B cell (primary cell): ENCODE measurements around the gene KLHL30. TPM values are rescaled to one million over a fixed set of nuclear protein-coding genes. Genes with fewer than 3 reads are reported as not detected.

Source experiments
- ATAC-seq: fragments of 200-7000 bp; cut with Tn5 transposase; one replicate; pipeline ENCODE4 v1.10.0; 2021; ENCODE audit warnings: low read depth, mild to moderate bottlenecking, moderate number of reproducible peaks, moderate library complexity
- CTCF ChIA-PET: fragments of 350-600 bp; sonication (Branson Sonifier 250); formaldehyde crosslinking; loops from one replicate; lab custom pipeline; 2021; ENCODE audit warnings: antibody characterized with exemption, inconsistent platforms; lab: Charles Lee
- POLR2A ChIA-PET: fragments of 350-600 bp; sonication (Branson Sonifier 250); formaldehyde crosslinking; loops from one replicate; lab custom pipeline; 2021; ENCODE audit warnings: antibody characterized with exemption; lab: Charles Lee
- DNase-seq: peaks from one replicate; pipeline ENCODE4 v3.0.0; 2013
- H2AFZ ChIP-seq: 2 replicates; pipeline ENCODE4 v1.6.1; 2012; ENCODE audit warnings: mild to moderate bottlenecking, low read depth, low read length; ENCODE audit not compliant: insufficient read depth, poor library complexity, severe bottlenecking
- H3K27ac ChIP-seq, 2 donors: 1 replicate in 1 of 2; 2 replicates in 1 of 2; pipeline ENCODE4 v1.5.1; 2012 to 2013; ENCODE audit warnings: low read length in 2 of 2, mild to moderate bottlenecking in 2 of 2, moderate library complexity in 1 of 2
- H3K27me3 ChIP-seq, 4 experiments: fragments of 200-600 bp in 1 of 4; sonication (generic) in 1 of 4; replicated peaks in 1 of 4; 1 replicate in 2 of 4; 2 replicates in 2 of 4; pipeline versions ENCODE4 v1.6.1 to v1.7.0; 2013 to 2016; ENCODE audit warnings: low read length in 3 of 4, mild to moderate bottlenecking in 2 of 4, mixed read lengths in 1 of 4, moderate library complexity in 1 of 4; ENCODE audit not compliant: insufficient read depth in 4 of 4, control insufficient read depth in 3 of 4; ENCODE audit errors: control extremely low read depth in 1 of 4
- H3K36me3 ChIP-seq, 2 experiments: replicated peaks in 1 of 2; 1 replicate in 1 of 2; 2 replicates in 1 of 2; pipeline versions ENCODE4 v1.6.1 to v1.7.1; 2013; ENCODE audit warnings: low read length in 1 of 2; ENCODE audit not compliant: insufficient read depth in 2 of 2, control insufficient read depth in 1 of 2; ENCODE audit errors: control extremely low read depth in 1 of 2, extremely low read depth in 1 of 2
- H3K4me1 ChIP-seq, 2 donors: fragments of 200-600 bp in 1 of 2; sonication (generic) in 1 of 2; 1 replicate in 1 of 2; 2 replicates in 1 of 2; pipeline versions ENCODE4 v1.5.1 to v1.6.1; 2013 to 2017; ENCODE audit warnings: low read length in 2 of 2; ENCODE audit not compliant: control insufficient read depth in 2 of 2, insufficient read depth in 2 of 2
- H3K4me2 ChIP-seq: replicated peaks from 2 replicates; pipeline ENCODE3; 2012; ENCODE audit warnings: mild to moderate bottlenecking, low read depth, low read length; ENCODE audit not compliant: poor library complexity, severe bottlenecking
- H3K4me3 ChIP-seq, 5 experiments: fragments of 200-600 bp in 1 of 5; sonication (generic) in 1 of 5; 1 replicate in 3 of 5; 2 replicates in 2 of 5; pipeline versions ENCODE4 v1.5.1 to v1.7.0; 2011 to 2016; ENCODE audit warnings: low read length in 4 of 5, mild to moderate bottlenecking in 4 of 5, low read depth in 2 of 5, control low read depth in 1 of 5, moderate library complexity in 1 of 5; ENCODE audit not compliant: insufficient read depth in 1 of 5; ENCODE audit errors: control extremely low read depth in 1 of 5, extremely low read depth in 1 of 5
- H3K79me2 ChIP-seq: fragments of 200-600 bp; sonication (generic); one replicate; pipeline ENCODE4 v1.6.0; 2016; ENCODE audit warnings: low read length; ENCODE audit not compliant: control insufficient read depth, insufficient read depth
- H3K9ac ChIP-seq: fragments of 200-600 bp; sonication (generic); 2 replicates; pipeline ENCODE4 v1.6.1; 2017; ENCODE audit warnings: mild to moderate bottlenecking, low read length, moderate library complexity
- H3K9me3 ChIP-seq, 3 donors: one replicate each; pipeline versions ENCODE4 v1.6.1 to v1.7.1; 2013; ENCODE audit warnings: low read length in 2 of 3; ENCODE audit not compliant: control insufficient read depth in 2 of 3, insufficient read depth in 1 of 3; ENCODE audit errors: control extremely low read depth in 1 of 3
- H4K20me1 ChIP-seq: 2 replicates; pipeline ENCODE4 v1.6.0; 2012; ENCODE audit warnings: mild to moderate bottlenecking, low read length; ENCODE audit not compliant: insufficient read depth, control insufficient read depth, poor library complexity, severe bottlenecking
- H3K27ac Mint-ChIP-seq: one replicate; pipeline ENCODE4 v1.8.0; 2021; ENCODE audit warnings: mixed read lengths
- H3K27me3 Mint-ChIP-seq: one replicate; pipeline ENCODE4 v1.8.0; 2021; ENCODE audit warnings: mixed read lengths
- H3K4me1 Mint-ChIP-seq: one replicate; pipeline ENCODE4 v1.8.0; 2021; ENCODE audit warnings: mixed read lengths
- H3K4me3 Mint-ChIP-seq: one replicate; pipeline ENCODE4 v1.8.0; 2021; ENCODE audit warnings: mixed read lengths
- H3K9me3 Mint-ChIP-seq: one replicate; pipeline ENCODE4 v1.8.0; 2022; ENCODE audit warnings: mixed read lengths; ENCODE audit not compliant: insufficient read depth
- EZH2 ChIP-seq: IDR thresholded peaks from 2 replicates; pipeline ENCODE4 v1.6.1; 2012; ENCODE audit warnings: borderline replicate concordance, low read depth, mild to moderate bottlenecking, moderate library complexity, low read length; ENCODE audit not compliant: insufficient read depth, poor library complexity, severe bottlenecking
- WGBS: methylation state at CpG from one replicate; pipeline ENCODE4 v1.1.5; 2013; ENCODE audit warnings: missing lambda C conversion rate; ENCODE audit not compliant: insufficient coverage; 5-methylcytosine and 5-hydroxymethylcytosine counted together
- intact Hi-C: fragments of 100-400 bp; cut with micrococcal nuclease; formaldehyde crosslinking; loops from one replicate; pipeline ENCODE4 v1.10.0; 2022
- polyA plus RNA-seq: library from polyadenylated mRNA; depleted of rRNA; stranded (reverse); fragments of >200 nt; gene quantifications from 2 replicates; pipeline ENCODE4 v1.2.3, GENCODE V29; 2012
- total RNA-seq, 2 donors: library from RNA; stranded (reverse); fragments of 120-200 nt in 1 of 2; gene quantifications; 1 replicate in 1 of 2; 2 replicates in 1 of 2; pipeline versions ENCODE4 v1.2.3 to v1.2.4, GENCODE V29; 2013 to 2022
- TF ChIP-seq, protein P1 (sequence below): fragments of 200-600 bp; IDR thresholded peaks from one replicate; pipeline ENCODE4 v1.8.0; 2022; ENCODE audit warnings: antibody characterized with exemption, mild to moderate bottlenecking

The KLHL30 gene
- total and polyA plus RNA-seq, 2 donors (not counting 1 experiment from before 2014, with no cell fraction given) = not detected

DNA sequence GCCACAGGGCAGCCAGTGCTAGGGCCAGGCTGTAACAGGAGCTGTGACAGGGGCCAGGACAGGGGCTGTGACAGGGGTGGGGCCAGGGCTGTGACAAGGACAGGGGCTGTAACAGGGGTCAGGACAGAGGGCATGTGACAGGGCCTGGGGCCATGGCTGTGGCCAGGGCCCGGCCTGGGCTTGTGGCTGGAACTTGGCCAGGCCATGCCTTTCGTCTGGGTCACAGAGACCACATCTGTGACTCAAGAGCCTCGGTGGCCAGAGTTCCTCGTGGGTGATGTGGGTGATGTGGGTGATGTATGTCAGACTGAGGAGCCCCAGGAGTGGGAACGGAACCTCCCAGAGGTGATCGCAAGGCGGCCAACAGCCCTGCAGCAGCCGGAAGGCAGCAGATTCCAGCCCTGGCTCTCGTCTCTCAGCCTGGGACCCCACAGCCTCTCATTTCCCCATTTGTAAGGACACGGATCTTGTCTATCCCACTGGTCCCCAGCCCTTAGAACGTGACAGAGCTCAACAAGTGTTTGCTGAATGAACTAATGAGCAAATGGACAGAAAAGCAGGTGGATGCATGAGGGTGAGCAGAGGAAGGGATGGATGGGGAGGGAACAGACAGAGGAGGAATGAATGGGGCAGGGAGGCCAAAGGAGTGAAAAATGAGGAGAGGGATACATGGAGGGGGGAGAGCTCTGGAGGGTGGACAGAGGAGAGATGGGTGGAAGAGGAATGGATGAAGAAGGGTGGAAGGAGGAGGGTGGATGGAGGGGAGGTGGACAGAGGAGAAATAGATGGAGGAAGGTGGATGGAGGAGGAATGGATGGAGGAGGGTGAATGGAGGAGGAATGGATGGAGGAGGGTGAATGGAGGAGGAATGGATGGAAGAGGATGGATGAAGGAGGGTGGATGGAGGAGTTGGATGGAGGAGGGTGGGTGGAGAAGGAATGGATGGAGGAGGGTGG lies 21.0 kb upstream of the KLHL30 start:
- H3K27ac ChIP-seq = no peak overlapping the region
- POLR2A ChIA-PET = no interaction called here
- 77% methylated on average over 11 of the region's 11 CpGs for WGBS

More for the DNA sequence above, 21.0 kb upstream of the KLHL30 start:
- no peak overlapping the region for H2AFZ ChIP-seq
- Mint-ChIP-seq H3K9me3 (peaks cover 6% of the 10 kb centered on the region), H3K27ac (no peak overlapping the region), H3K27me3 (peaks cover 6% of the 10 kb centered on the region), H3K4me3 (no peak overlapping the region), H3K4me1 (peaks cover 4% of the 10 kb centered on the region)
- H3K9me3 ChIP-seq = peaks cover 2 to 11% (median 3%) of the 10 kb centered on the region in 3 donors
- H3K9ac ChIP-seq = no peak overlapping the region
- intact Hi-C loops = no loop called here
- H3K27me3 ChIP-seq = peaks cover 0 to 8% (median 0%) of the 10 kb centered on the region in 4 experiments
- no peak overlapping the region for H3K4me3 ChIP-seq
- ATAC-seq (no peak), DNase-seq (no peak)
- no peaks in the 10 kb centered on the region for H3K79me2 ChIP-seq
- no peak overlapping the region for H3K4me2 ChIP-seq
- H3K36me3 ChIP-seq = no peaks in the 10 kb centered on the region
- TF ChIP-seq, protein P1, sequence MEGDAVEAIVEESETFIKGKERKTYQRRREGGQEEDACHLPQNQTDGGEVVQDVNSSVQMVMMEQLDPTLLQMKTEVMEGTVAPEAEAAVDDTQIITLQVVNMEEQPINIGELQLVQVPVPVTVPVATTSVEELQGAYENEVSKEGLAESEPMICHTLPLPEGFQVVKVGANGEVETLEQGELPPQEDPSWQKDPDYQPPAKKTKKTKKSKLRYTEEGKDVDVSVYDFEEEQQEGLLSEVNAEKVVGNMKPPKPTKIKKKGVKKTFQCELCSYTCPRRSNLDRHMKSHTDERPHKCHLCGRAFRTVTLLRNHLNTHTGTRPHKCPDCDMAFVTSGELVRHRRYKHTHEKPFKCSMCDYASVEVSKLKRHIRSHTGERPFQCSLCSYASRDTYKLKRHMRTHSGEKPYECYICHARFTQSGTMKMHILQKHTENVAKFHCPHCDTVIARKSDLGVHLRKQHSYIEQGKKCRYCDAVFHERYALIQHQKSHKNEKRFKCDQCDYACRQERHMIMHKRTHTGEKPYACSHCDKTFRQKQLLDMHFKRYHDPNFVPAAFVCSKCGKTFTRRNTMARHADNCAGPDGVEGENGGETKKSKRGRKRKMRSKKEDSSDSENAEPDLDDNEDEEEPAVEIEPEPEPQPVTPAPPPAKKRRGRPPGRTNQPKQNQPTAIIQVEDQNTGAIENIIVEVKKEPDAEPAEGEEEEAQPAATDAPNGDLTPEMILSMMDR = no peak
- no peak for TF ChIP-seq EZH2
- peaks cover 4 to 8% of the 10 kb centered on the region in 2 donors for H3K4me1 ChIP-seq
- H4K20me1 ChIP-seq = no peaks in the 10 kb centered on the region
- CTCF ChIA-PET = no interaction called here
